Mesenteric fat pad (tissue), 1 donor: ENCODE data around the gene LRRFIP2. TPM values are rescaled to one million over a fixed set of nuclear protein-coding genes. Genes with fewer than 3 reads are reported as not detected.
"Not testable (repeated sequence)": the region's sequence is repeated elsewhere in the genome, so short reads cannot be mapped to it uniquely, and the experiment has no call there.

ENCODE experiments used
- DNase-seq: peaks from one replicate; pipeline ENCODE4 v3.0.0-alpha.2; 2020; ENCODE audit warnings: low spot score
- total RNA-seq: library from RNA; stranded (reverse); fragmentation: NEBNext Ultra II Directional; extraction: Animal tissue kit (Norgen Biotek cat#: 25700); gene quantifications from one replicate; pipeline ENCODE4 v1.2.1, GENCODE V29; 2021
- donor health status: DM: yes; HTN: yes; CAD: no.

LRRFIP2 gene
- total RNA-seq, 1 donor from 2014 or later, result 37.0 TPM

GRCh38 chr3:37072892-37073291, 101.5 kb downstream of the LRRFIP2 start:
- DNase-seq, result no peak

- DNase-seq, result no peak
Measured at GRCh38 chr3:37071921-37072320, 102.5 kb downstream of the LRRFIP2 start.

DNA sequence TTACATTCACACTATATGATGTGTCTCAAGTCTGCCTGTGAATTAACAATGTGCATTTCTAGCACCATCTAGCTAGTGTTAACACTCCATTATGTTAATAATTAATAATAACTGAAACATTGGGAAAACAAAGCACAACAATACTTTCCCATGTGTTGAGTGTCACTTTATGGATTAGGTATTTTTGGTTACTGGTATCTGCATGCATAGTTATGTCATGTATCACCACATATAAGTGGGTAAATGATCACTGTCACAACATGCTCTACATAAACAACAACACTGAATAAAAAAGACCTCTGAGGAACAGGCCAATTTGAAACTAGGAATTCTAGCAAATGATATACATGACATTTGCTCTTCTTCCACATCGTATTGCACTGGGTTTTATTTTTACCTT, 106.4 kb downstream of the LRRFIP2 start:
- no peak for DNase-seq

DNA sequence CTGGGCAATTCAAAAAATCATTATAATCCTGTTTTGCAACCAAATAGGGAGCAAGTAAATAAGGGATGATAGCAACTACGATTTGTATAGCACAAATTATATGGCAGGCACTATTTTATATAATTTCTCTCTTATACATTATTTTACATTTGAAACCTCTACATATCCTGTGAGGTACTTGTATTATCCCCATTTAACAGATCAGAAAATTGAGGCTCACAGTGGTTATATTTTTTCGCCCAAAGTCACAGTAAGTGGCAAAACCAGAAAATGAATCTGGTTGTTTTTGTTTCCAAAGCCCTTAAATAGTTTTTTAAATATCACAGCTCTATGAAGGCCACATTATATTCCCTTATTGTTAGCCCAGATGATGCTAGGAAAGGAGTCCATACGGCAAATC, 106.8 kb downstream of the LRRFIP2 start:
- DNase-seq, result no peak

DNA sequence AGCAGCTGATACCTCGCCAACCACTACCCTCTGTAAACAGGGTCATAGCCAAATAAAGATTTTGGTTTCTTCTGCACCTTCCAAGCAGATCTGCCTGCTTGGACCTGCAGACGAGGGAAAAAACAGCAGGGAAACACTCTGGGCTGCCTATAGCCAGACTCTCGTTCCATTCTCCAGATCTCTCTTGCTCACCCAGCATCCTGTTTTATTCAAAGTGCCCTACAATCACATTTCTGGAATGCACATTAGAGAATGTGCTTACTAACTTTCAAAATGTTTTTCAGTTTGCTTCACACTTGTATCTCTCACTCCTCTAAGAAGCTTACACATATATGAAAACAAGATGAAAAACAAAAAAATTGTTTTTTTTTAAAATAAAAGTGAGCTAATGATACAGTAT, 109.6 kb downstream of the LRRFIP2 start:
- no peak for DNase-seq

DNA sequence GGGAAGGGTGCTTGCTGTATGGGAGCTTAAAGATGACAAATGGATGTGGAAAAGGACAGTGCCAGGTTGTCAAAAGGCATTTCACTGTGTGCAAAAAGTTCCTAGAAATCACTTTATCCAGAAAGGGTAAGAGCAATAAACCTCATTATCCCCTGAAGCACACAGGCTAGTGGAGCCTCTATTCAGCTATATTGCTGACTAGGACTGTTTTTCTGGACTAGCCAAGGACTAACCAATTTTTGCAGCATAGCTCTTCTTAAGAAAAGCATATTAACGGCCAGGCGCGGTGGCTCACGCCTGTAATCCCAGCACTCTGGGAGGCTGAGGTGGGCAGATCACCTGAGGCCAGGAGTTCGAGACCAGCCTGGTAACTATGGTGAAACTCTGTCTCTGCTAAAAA, 116.3 kb downstream of the LRRFIP2 start:
- DNase-seq, result no peak

GRCh38 chr3:37056826-37057225, 117.6 kb downstream of the LRRFIP2 start:
- DNase-seq, result no peak

- DNase-seq, result not testable (repeated sequence)
Measured at GRCh38 chr3:37055077-37055476, 119.3 kb downstream of the LRRFIP2 start.

GRCh38 chr3:37054370-37054769, 120.0 kb downstream of the LRRFIP2 start:
- DNase-seq, result no peak

GRCh38 chr3:37053753-37054152, 120.6 kb downstream of the LRRFIP2 start:
- DNase-seq, result no peak

- no peak for DNase-seq
Measured at GRCh38 chr3:37053337-37053736, 121.0 kb downstream of the LRRFIP2 start.

GRCh38 chr3:37052860-37053259, 121.5 kb downstream of the LRRFIP2 start:
- no peak for DNase-seq

DNA sequence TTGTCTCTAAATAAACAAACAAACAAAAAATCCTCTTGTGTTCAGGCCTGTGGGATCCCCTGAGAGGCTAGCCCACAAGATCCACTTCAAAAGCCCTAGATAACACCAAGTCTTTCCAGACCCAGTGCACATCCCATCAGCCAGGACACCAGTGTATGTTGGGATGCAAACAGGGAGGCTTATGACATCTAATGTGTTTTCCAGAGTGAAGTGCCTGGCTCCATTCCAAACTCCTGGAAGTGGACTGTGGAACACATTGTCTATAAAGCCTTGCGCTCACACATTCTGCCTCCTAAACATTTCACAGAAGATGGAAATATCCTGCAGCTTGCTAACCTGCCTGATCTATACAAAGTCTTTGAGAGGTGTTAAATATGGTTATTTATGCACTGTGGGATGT, 124.1 kb downstream of the LRRFIP2 start:
- DNase-seq, result no peak

- DNase-seq, result not testable (repeated sequence)
Measured at GRCh38 chr3:37042712-37043111, 131.7 kb downstream of the LRRFIP2 start.

DNA sequence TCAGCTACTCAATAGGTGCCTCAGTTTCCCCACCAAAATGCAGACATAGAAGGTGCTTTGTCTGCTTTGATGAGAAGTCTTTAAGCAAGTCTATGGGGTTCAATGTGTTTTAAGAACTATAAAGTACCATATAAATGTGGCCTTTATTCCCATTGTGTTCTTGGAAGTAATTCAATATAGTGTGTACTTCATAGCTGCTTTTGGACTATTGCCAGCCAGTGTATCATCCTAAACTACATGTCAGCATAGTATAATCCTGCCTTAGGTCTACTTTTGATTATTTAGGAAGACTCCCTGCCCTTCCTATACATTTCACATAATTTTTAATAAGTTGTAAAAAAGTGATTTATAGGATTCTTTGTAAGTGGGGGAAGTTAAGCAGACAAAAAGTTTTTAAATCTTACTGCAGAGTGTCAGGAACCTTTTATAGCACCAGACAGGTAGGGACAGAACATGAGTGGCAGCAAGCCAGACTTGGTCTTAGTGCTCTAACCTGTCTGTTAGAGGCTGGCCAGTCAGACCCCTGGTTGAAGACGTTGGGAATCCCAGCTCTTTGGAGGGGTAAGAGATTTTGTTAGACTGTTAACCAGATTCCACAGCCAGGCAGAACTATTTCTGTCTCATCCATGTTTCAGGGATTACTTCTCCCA, 132.7 kb downstream of the LRRFIP2 start:
- DNase-seq, result no peak

DNA sequence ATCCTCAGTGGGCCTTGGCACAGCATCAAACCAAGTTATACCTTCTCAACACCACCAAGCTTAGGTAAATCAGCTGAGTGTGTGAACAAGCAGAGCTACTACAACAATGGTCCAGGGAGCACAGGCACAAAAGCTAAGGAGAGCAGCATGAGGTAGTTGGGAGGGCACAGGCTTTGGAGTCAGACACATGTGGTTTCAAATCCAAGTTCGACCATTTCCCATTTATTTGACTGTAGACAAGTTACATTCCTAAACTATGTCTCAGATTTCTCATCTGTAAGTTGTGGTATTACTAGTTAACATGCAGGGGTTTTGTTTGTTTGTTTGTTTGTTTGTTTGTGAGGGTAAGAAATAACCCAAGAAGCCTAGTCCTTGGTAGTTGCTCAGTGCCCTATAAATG, 134.2 kb downstream of the LRRFIP2 start:
- no peak for DNase-seq

DNA sequence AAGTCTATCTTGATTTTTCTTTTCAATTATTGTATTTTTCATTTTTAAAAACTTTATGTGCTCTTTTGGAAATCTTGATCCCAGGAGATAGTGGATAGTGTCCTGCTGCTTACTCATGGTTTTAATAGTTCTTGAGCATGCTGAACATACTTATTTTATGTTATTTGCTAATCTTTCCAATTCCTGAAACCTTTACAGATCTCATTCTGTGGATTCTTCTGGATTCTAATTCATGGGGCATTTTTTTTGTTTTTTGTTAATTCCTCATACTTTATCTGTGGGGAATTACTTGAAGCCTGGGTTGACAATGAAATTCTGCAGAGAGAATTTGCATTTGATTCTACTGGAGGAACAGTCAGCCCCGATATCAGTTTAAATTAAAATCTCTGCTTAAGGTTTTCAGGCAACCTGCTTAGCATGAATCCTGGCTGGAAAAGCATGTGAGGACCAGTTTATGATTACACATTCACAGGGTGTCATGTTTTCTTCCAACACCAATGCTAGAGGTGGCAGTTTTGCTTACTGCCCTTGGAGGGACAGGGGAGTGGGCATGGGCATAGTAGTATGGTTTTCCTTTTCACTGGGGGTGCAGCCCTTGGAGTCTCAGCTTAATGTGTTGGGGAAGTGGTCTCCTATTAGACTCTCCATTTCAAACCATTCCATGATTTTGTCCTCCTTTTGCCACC, 135.1 kb downstream of the LRRFIP2 start:
- DNase-seq, result no peak

DNA sequence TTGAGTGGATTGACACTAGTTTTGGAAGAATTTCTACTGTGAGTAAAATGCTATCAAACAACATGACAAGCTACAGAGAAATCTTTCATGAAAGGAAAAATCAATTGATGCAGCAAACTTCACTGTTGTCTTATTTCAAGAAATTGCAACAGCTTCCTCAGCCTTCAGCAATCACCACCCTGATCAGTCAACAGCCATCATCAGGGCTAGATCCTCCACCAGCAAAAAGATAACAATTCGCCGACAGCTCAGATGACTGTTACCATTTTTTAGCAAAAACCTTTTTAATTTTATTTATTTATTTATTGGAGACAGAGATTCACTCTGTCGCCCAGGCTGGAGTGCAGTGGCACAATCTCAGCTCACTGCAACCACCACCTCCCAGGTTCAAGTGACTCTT, 137.0 kb downstream of the LRRFIP2 start:
- no peak for DNase-seq

DNA sequence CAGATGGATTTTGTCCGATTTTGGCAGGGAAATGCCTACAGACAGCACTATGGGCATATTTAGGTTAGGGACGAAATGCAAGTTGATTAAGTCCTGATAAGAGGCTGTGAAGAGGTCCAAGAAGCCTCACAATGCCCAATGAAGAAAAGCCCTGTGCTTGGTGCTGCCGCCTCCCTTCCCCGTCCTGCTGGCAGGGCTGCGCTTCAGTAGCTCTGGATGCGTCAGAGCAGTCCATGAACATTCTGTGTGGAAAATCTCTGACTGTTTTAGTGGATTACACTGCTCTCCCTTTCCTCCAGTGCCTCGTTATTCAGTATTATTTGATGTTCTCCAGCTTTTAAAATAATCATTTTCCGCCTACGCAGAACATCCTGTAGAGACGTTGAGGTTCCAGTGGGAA, 141.4 kb downstream of the LRRFIP2 start:
- DNase-seq, result no peak

GRCh38 chr3:37031096-37031682, 143.2 kb downstream of the LRRFIP2 start:
- no peak for DNase-seq

- DNase-seq, result no peak
Measured at GRCh38 chr3:37030588-37030987, 143.8 kb downstream of the LRRFIP2 start.

DNA sequence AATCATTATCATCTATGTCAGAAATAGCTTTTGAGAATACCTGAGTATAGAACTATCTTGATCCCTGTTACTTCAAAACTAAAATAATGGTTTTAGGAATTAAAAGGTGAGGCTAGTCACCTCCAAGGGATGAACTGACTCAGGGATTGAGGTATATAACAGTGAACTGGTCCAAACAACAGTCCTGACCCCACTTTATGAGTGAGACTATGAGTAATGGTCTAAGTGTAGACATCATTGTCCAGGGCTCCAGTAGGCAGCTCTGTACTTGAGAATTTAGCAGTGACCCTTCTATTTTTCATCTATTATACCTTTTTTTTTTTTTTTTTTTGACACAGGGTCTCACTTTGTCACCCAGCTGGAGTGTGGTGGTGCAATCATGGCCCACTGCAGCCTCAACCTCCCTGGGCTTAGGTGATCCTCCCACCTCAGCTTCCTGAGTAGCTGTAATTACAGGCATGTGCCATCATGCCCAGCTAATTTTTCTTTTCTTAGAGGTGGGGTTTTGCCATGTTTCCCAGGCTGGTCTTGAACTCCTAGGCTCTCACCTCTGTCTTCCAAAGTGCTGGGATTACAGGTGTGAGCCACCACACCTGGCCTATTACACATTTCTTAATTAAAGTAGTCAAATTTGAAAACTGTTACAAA, 144.7 kb downstream of the LRRFIP2 start:
- DNase-seq, result no peak
